ENCODE data around the gene TADA3.

GRCh38 chr3:9748031-9748430 lies 44.2 kb downstream of the TADA3 start:
- TF ChIP-seq POLR2AphosphoS5 (IDR thresholded peaks at IDR 0.05; ENCODE audit: low read depth), result no peak
- TF ChIP-seq CTCF (IDR thresholded peaks at IDR 0.05; ENCODE audit: insufficient read depth, low read length), result no peak
- no peak for TF ChIP-seq GABPA (IDR thresholded peaks at IDR 0.05; ENCODE audit: low read depth)
- TF ChIP-seq, protein P1, sequence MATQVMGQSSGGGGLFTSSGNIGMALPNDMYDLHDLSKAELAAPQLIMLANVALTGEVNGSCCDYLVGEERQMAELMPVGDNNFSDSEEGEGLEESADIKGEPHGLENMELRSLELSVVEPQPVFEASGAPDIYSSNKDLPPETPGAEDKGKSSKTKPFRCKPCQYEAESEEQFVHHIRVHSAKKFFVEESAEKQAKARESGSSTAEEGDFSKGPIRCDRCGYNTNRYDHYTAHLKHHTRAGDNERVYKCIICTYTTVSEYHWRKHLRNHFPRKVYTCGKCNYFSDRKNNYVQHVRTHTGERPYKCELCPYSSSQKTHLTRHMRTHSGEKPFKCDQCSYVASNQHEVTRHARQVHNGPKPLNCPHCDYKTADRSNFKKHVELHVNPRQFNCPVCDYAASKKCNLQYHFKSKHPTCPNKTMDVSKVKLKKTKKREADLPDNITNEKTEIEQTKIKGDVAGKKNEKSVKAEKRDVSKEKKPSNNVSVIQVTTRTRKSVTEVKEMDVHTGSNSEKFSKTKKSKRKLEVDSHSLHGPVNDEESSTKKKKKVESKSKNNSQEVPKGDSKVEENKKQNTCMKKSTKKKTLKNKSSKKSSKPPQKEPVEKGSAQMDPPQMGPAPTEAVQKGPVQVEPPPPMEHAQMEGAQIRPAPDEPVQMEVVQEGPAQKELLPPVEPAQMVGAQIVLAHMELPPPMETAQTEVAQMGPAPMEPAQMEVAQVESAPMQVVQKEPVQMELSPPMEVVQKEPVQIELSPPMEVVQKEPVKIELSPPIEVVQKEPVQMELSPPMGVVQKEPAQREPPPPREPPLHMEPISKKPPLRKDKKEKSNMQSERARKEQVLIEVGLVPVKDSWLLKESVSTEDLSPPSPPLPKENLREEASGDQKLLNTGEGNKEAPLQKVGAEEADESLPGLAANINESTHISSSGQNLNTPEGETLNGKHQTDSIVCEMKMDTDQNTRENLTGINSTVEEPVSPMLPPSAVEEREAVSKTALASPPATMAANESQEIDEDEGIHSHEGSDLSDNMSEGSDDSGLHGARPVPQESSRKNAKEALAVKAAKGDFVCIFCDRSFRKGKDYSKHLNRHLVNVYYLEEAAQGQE (IDR thresholded peaks at IDR 0.05; ENCODE audit: insufficient replicate concordance, low read depth), result no peak
